ENCODE data around the gene ELAPOR1. TPM values are rescaled to one million over a fixed set of nuclear protein-coding genes. Genes with fewer than 3 reads are reported as not detected.
A peak's percentile ranks its signal among the peaks of the same experiment; 100 is the strongest.

Gene ELAPOR1
- total and polyA plus RNA-seq, 9 of the 15 experiments (the other 6 are each of a cell fraction or from before 2014, with no cell fraction given): 0.07 to 1.2 (median 0.18) TPM

GRCh38 chr1:109075531-109076490, 38.1 kb upstream of the ELAPOR1 start, which contains the start of gene TAF13 (continued):
- peak; percentile 17 for TF ChIP-seq PRDM10 (IDR thresholded peaks at IDR 0.05; ENCODE audit: partially characterized antibody)
- no peak for TF ChIP-seq NFYB (IDR thresholded peaks at IDR 0.05; ENCODE audit: extremely low read depth, insufficient read length)
- TF ChIP-seq TAF9B (IDR thresholded peaks at IDR 0.05; ENCODE audit: partially characterized antibody): peak; percentile 92
- no peak for TF ChIP-seq MEF2D (tag; conservative IDR thresholded peaks at IDR 0.05; ENCODE audit: low read depth)
- peak; percentile 86 for TF ChIP-seq TBP (optimal IDR thresholded peaks at IDR 0.05; ENCODE audit: low read depth, low read length)
- TF ChIP-seq BCL6 (CRISPR knock-in tag; IDR thresholded peaks at IDR 0.05): no peak
- TF ChIP-seq, protein P1, sequence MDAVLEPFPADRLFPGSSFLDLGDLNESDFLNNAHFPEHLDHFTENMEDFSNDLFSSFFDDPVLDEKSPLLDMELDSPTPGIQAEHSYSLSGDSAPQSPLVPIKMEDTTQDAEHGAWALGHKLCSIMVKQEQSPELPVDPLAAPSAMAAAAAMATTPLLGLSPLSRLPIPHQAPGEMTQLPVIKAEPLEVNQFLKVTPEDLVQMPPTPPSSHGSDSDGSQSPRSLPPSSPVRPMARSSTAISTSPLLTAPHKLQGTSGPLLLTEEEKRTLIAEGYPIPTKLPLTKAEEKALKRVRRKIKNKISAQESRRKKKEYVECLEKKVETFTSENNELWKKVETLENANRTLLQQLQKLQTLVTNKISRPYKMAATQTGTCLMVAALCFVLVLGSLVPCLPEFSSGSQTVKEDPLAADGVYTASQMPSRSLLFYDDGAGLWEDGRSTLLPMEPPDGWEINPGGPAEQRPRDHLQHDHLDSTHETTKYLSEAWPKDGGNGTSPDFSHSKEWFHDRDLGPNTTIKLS (IDR thresholded peaks at IDR 0.05; ENCODE audit: borderline replicate concordance, low read depth): peak; percentile 91
- TF ChIP-seq FOXK2 (conservative IDR thresholded peaks at IDR 0.05 in 1 of 2, IDR thresholded peaks at IDR 0.05 in 1 of 2; ENCODE audit: low read depth in 2 of 2): peak; percentile 75 to 85
- TF ChIP-seq HDAC3 (IDR thresholded peaks at IDR 0.05; ENCODE audit: borderline replicate concordance, partially characterized antibody): peak; percentile 6
- no peak for TF ChIP-seq RFX7 (CRISPR knock-in tag; IDR thresholded peaks at IDR 0.05)
- peak; percentile 79 for TF ChIP-seq NBN (IDR thresholded peaks at IDR 0.05; ENCODE audit: low read depth)
- no peak for TF ChIP-seq DNMT1 (IDR thresholded peaks at IDR 0.05)
- no peak for TF ChIP-seq DMBX1 (CRISPR knock-in tag; IDR thresholded peaks at IDR 0.05; ENCODE audit: borderline replicate concordance)
- no peak for TF ChIP-seq ZKSCAN8 (CRISPR knock-in tag; IDR thresholded peaks at IDR 0.05)
- peak; percentile 97 for TF ChIP-seq ETS1 (conservative IDR thresholded peaks at IDR 0.05; ENCODE audit: control insufficient read depth, low read depth, low read length)
- TF ChIP-seq NCOA1 (IDR thresholded peaks at IDR 0.05; ENCODE audit: low read depth): 0 out of 2 replicates have a peak, but pooled peaks have one; percentile 48
- TF ChIP-seq, protein P2, sequence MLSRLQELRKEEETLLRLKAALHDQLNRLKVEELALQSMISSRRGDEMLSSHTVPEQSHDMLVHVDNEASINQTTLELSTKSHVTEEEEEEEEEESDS (CRISPR knock-in tag; IDR thresholded peaks at IDR 0.05): no peak
- TF ChIP-seq PHF20 (IDR thresholded peaks at IDR 0.05; ENCODE audit: partially characterized antibody): peak; percentile 94
- TF ChIP-seq SAP30 (IDR thresholded peaks at IDR 0.05; ENCODE audit: borderline replicate concordance, insufficient read depth, low read depth, low read length, poor library complexity, severe bottlenecking): peak; percentile 99
- TF ChIP-seq BRCA1 (IDR thresholded peaks at IDR 0.05): no peak
- TF ChIP-seq BRCA1 (CRISPR knock-in tag; IDR thresholded peaks at IDR 0.05): no peak

Measured in K562 (cell line).